Liver (tissue), 9 donors: ENCODE results near the gene NCAM2. TPM values are rescaled to one million over a fixed set of nuclear protein-coding genes. Genes with fewer than 3 reads are reported as not detected.

Source experiments
- DNase-seq: peaks from one replicate; pipeline ENCODE4 v3.0.0-alpha.2; 2017; ENCODE audit warnings: low spot score
- H3K27ac ChIP-seq, 2 donors: one replicate each; pipeline ENCODE4 v1.7.0; 2013; ENCODE audit warnings: inconsistent platforms in 2 of 2, low read length in 2 of 2, control low read depth in 1 of 2, low read depth in 1 of 2, mild to moderate bottlenecking in 1 of 2
- H3K27me3 ChIP-seq, 4 donors: one replicate each; pipeline versions ENCODE4 v1.6.1 to v1.7.0; 2013; ENCODE audit warnings: low read length in 3 of 4, inconsistent platforms in 1 of 4, mild to moderate bottlenecking in 1 of 4, moderate library complexity in 1 of 4; ENCODE audit not compliant: control insufficient read depth in 4 of 4, insufficient read depth in 4 of 4
- H3K36me3 ChIP-seq, 4 donors: one replicate each; pipeline versions ENCODE4 v1.6.1 to v1.7.0; 2013; ENCODE audit warnings: low read length in 3 of 4, mild to moderate bottlenecking in 3 of 4, low read depth in 1 of 4, moderate library complexity in 1 of 4; ENCODE audit not compliant: control insufficient read depth in 4 of 4, insufficient read depth in 3 of 4
- H3K4me1 ChIP-seq, 4 donors: one replicate each; pipeline versions ENCODE4 v1.6.1 to v1.7.0; 2013; ENCODE audit warnings: low read length in 3 of 4, mild to moderate bottlenecking in 3 of 4, moderate library complexity in 1 of 4; ENCODE audit not compliant: control insufficient read depth in 4 of 4, insufficient read depth in 4 of 4
- H3K4me3 ChIP-seq, 3 donors: one replicate each; pipeline versions ENCODE4 v1.6.1 to v1.7.0; 2013; ENCODE audit warnings: low read length in 3 of 3, control low read depth in 1 of 3, low read depth in 1 of 3, mild to moderate bottlenecking in 1 of 3
- H3K9ac ChIP-seq, 2 donors: one replicate each; pipeline ENCODE4 v1.7.0; 2013; ENCODE audit warnings: low read length in 2 of 2, mild to moderate bottlenecking in 2 of 2, moderate library complexity in 2 of 2, control low read depth in 1 of 2, low read depth in 1 of 2
- H3K9me3 ChIP-seq, 4 donors: one replicate each; pipeline versions ENCODE4 v1.6.1 to v1.7.0; 2013; ENCODE audit warnings: low read length in 3 of 4; ENCODE audit not compliant: control insufficient read depth in 4 of 4
- ATF3 ChIP-seq: IDR thresholded peaks from 2 replicates; pipeline ENCODE4 v1.6.1; 2016; ENCODE audit warnings: antibody characterized with exemption
- CTCF ChIP-seq: fragments of 150-350 bp; IDR thresholded peaks from 2 replicates; pipeline ENCODE4 v1.5.1; 2017; ENCODE audit warnings: improper control_type of control experiment, low read depth, low read length; ENCODE audit not compliant: missing input control
- EGR1 ChIP-seq, 2 donors: IDR thresholded peaks; 2 replicates each; pipeline ENCODE4 v1.6.1; 2016 to 2018; ENCODE audit warnings: antibody characterized with exemption in 2 of 2, low read depth in 2 of 2
- FOXA1 ChIP-seq: IDR thresholded peaks from 2 replicates; pipeline ENCODE4 v1.6.1; 2016; ENCODE audit warnings: antibody characterized with exemption
- FOXA2 ChIP-seq: IDR thresholded peaks from 2 replicates; pipeline ENCODE4 v1.6.1; 2016; ENCODE audit warnings: antibody characterized with exemption
- GABPA ChIP-seq, 2 donors: IDR thresholded peaks in 1 of 2; conservative IDR thresholded peaks in 1 of 2; 2 replicates each; pipeline ENCODE4 v1.6.1; 2016; ENCODE audit warnings: antibody characterized with exemption in 2 of 2, mild to moderate bottlenecking in 1 of 2, moderate library complexity in 1 of 2
- HNF4A ChIP-seq, 2 donors: conservative IDR thresholded peaks; 2 replicates each; pipeline ENCODE4 v1.6.1; 2016; ENCODE audit warnings: antibody characterized with exemption in 2 of 2, mild to moderate bottlenecking in 2 of 2
- HNF4G ChIP-seq: IDR thresholded peaks from 2 replicates; pipeline ENCODE4 v1.6.1; 2016; ENCODE audit warnings: antibody characterized with exemption
- JUND ChIP-seq, 2 donors: IDR thresholded peaks; 2 replicates each; pipeline ENCODE4 v1.6.1; 2016; ENCODE audit warnings: antibody characterized with exemption in 2 of 2
- NR2F2 ChIP-seq: IDR thresholded peaks from 2 replicates; pipeline ENCODE4 v1.6.1; 2016; ENCODE audit warnings: antibody characterized with exemption
- RAD21 ChIP-seq, 2 donors: IDR thresholded peaks; 2 replicates each; pipeline ENCODE4 v1.6.1; 2016; ENCODE audit warnings: antibody characterized with exemption in 2 of 2, mild to moderate bottlenecking in 2 of 2
- REST ChIP-seq: IDR thresholded peaks from 2 replicates; pipeline ENCODE4 v1.6.1; 2016; ENCODE audit warnings: antibody characterized with exemption, mild to moderate bottlenecking
- RXRA ChIP-seq, 2 donors: IDR thresholded peaks; 2 replicates each; pipeline ENCODE4 v1.6.1; 2017 to 2018; ENCODE audit warnings: antibody characterized with exemption in 2 of 2, mild to moderate bottlenecking in 1 of 2
- SP1 ChIP-seq: IDR thresholded peaks from 2 replicates; pipeline ENCODE4 v1.6.1; 2018; ENCODE audit warnings: antibody characterized with exemption, mild to moderate bottlenecking
- TAF1 ChIP-seq: conservative IDR thresholded peaks from 2 replicates; pipeline ENCODE4 v1.6.1; 2016; ENCODE audit warnings: antibody characterized with exemption, mild to moderate bottlenecking
- YY1 ChIP-seq: IDR thresholded peaks from 2 replicates; pipeline ENCODE4 v1.6.1; 2016; ENCODE audit warnings: antibody characterized with exemption, mild to moderate bottlenecking
- ZBTB33 ChIP-seq: IDR thresholded peaks from 2 replicates; pipeline ENCODE4 v1.6.1; 2016; ENCODE audit warnings: antibody characterized with exemption
- WGBS: extraction: QIAGEN DNeasy Blood & Tissue Kit; methylation state at CpG from one replicate; pipeline ENCODE4 v1.1.7; 2013; 5-methylcytosine and 5-hydroxymethylcytosine counted together
- polyA plus RNA-seq, 2 donors: library from polyadenylated mRNA; stranded (reverse) in 1 of 2; unstranded in 1 of 2; fragments of 200-250 nt in 1 of 2; fragments of >200 nt in 1 of 2; fragmentation: Nextera tagmentation in 1 of 2; extraction: Ambion mirVana in 1 of 2; gene quantifications; one replicate each; pipeline versions ENCODE4 v1.2.1 to v1.2.3, GENCODE V29; 2013 to 2015
- total RNA-seq, 2 donors: library from RNA; depleted of rRNA; stranded (reverse); fragments of >200 nt; gene quantifications; one replicate each; pipeline ENCODE4 v1.2.3, GENCODE V29; 2014
- TF ChIP-seq, protein P1 (sequence below): IDR thresholded peaks from 2 replicates; pipeline ENCODE4 v1.6.1; 2016; ENCODE audit warnings: antibody characterized with exemption
- donor health status: healthy.
- donor health status: healthy.
- donor health status: healthy.
- donor health status: healthy.
- donor health status: healthy.

NCAM2 gene
- total and polyA plus RNA-seq, 4 donors, result 0.06 to 0.51 (median 0.24) TPM

DNA sequence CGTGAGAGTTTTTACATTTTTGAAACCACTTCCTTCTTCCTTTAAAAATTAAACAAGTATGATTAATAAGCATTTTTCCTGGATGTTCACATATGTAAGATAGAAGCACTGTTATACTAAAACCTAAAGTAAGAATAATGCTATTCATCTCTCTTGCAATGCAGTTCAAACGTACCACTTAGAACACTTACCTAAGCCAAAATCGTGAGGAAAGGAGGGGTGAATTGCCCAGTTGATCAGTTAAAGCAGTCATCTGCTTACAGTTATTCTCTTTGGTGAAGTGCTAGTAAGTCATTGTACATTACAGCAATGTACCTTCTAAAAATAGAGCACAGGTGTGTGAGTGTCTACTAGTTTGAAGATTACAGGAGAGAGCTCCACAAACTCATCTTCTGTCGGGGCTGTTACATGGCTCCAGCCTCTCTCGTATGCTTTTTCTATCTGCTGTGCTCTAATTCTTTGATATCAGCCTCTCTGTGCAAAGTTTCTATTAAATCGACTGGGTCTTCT is 3.4 kb downstream of the NCAM2 start:
- Histone ChIP-seq H3K27ac (no peak overlapping the region), H3K9me3 (no peaks in the 10 kb centered on the region), H3K4me3 (no peak overlapping the region), H3K36me3 (no peaks in the 10 kb centered on the region), H3K4me1 (peaks cover 0 to 10% (median 3%) of the 10 kb centered on the region in 4 donors), H3K27me3 (peaks cover 0 to 12% (median 3%) of the 10 kb centered on the region in 4 donors), H3K9ac (no peak overlapping the region)
- no peak for DNase-seq
- TF ChIP-seq TAF1 (no peak), FOXA1 (no peak), ZBTB33 (no peak), SP1 (no peak), YY1 (no peak), ATF3 (no peak), HNF4A (conservative IDR thresholded peaks at IDR 0.05) (no peak), CTCF (no peak), NR2F2 (no peak), RAD21 (IDR thresholded peaks at IDR 0.05) (no peak), REST (no peak), RXRA (IDR thresholded peaks at IDR 0.05) (no peak), HNF4G (no peak), GABPA (IDR thresholded peaks at IDR 0.05 in 1 of 2, conservative IDR thresholded peaks at IDR 0.05 in 1 of 2) (no peak), EGR1 (IDR thresholded peaks at IDR 0.05; ENCODE audit: low read depth in 2 of 2) (no peak), JUND (IDR thresholded peaks at IDR 0.05) (no peak), FOXA2 (no peak)
- TF ChIP-seq, protein P1, sequence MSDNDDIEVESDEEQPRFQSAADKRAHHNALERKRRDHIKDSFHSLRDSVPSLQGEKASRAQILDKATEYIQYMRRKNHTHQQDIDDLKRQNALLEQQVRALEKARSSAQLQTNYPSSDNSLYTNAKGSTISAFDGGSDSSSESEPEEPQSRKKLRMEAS, result no peak
- WGBS, result 52% methylated on average over 6 of the region's 6 CpGs
